Effector CD8-positive, alpha-beta T cell (primary cell): Measurements from ENCODE around the gene CYP4F11.
"Not testable (repeated sequence)": the region's sequence is repeated elsewhere in the genome, so short reads cannot be mapped to it uniquely, and the experiment has no call there.

ENCODE experiments used
- DNase-seq: peaks from one replicate; lab custom pipeline; 2025; lab: John Stamatoyannopoulos, UW

CYP4F11 gene

DNA sequence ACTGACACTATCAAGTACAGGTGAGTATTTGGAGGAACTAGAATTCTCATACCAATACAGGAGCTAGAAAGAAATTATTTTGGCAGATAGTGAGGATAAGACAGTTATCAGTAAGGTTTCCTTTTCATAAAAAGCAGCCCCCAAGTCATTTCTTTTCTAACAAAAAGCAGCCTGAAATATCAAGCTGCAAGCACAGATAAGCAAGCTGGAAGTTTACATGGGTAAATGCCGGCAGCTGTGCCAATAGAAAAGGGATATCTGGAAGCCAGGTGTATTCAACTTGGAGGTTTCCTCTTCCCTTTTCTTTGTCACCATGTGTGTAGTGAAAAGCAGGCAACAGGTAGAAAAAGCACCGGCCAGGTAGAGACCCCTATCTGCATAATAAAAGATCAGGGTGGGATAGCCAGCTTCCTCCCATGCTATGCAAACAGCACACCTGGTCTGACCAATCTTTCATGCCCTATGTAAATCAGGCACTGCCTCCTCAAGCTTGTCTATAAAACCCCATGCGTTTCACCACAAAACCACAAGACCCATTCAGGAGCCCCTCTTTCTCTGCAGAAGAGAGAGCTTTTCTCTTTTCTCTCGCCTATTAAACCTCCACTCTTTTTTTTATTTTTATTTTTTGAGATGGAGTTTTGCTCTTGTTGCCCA is 59.4 kb downstream of the CYP4F11 start:
- DNase-seq, result no peak

DNA sequence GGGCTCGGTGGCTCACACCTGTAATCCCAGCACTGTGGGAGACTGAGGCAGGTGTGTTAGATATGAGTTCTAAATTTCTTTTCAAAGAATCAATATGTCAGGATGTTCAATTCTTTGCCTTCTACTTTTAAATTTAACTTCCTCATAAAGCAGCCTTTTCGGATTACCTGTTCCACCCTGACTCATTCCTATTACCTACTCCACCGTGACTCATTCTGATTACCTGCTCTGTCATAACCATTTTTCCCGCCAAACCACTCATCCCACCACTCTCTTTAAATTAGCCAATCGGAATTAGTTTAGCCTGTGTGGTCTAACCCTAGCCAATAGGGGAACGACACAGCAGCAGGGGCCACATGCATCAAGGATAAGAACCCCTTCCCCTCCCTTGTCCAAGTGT is 60.6 kb downstream of the CYP4F11 start:
- not testable (repeated sequence) for DNase-seq

DNA sequence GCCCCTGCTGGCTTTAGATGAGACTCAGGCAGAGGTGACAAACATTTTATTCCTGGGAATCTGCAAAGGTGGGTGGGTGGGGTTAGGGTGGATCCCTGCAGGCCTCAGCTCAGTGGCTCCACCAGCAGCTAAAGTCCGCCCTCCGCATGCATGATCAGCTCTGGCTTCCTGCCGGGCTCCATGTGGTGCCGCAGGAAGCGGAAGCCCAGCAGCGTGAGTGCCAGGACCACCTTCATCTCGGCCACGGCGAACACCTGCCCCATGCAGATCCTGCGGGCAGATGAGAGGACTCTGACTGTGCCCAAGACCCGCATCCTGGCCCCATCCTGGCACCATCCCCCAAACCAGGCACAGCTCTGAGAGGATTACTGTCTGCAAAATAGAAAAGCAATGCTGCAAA is 62.8 kb downstream of the CYP4F11 start:
- DNase-seq, result no peak

DNA sequence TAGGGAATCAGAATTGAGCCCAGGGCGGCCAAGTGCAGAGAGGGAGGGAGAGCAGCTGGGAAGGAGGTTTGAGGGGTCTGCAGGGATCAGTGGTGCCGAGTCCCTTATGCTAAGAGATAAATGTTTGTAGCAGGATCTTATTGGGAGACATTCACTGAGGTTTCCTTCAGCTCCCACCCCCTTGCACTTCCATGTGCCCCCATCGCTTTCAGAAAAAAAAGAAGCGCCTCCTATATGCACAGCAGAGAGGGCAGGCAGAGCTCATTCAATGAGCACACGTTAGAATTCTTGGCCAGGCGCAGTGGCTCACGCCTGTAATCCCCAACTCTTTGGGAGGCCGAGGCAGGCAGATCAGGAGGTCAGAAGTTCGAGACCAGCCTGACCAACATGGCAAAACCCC is 64.5 kb downstream of the CYP4F11 start:
- DNase-seq, result no peak

DNA sequence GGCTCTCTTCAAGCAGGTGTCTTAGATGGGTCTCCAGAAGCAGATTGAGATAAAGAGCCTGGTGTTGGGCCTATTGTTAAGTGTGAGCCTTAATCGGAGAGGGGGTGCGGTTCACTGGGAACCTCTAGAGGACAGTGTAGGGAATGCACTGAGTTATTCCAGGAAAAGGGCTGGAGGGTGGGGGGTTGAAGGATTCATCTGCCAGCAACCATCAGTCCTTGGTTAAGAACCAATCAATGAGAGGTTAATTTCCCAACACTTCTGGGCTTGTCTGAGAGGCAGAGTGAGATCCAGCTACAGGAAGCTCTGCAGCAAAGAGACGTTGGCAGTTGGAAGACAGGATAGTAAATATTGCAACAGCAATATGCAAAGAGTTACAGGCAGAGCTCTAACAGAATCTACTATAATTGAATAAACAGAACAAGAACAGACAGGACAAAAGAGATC is 65.2 kb downstream of the CYP4F11 start:
- no peak for DNase-seq

DNA sequence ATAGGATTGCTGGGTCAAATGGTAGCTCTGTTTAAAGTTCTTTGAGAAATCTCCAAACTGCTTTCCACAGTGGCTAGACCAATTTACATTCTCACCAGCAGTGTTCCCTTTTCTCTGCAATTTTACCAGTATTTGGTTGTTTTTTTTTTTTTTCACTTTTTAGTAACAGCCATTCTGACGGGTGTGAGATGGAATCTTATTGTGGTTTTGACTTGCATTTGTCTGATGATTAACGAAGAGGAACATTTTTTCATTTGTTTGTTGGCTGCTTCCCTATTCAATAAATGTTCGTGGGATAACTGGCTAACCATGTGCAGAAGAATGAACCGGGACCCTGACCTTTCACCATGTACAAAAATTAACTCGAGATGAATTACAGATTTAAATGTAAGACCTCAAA is 67.7 kb downstream of the CYP4F11 start:
- no peak for DNase-seq

DNA sequence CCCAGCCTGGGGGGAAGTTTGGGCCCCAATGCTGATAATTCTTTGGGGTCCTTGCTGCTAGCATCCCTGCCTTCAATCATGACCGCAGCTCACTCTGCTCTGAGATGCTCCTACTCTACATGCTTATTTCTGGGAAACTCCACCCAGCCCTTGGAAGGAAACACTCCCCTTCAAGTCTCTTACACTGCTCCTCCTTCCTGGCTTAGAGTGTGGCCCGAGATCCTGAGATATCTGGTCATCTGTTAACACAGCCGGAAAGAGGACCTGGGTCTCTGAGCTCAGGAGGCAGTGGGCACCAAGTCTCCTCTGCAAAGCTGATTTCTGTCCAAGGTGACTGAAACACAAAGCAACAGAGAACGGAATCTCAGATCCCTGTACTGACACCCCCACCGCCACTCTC is 69.5 kb downstream of the CYP4F11 start:
- DNase-seq, result no peak

DNA sequence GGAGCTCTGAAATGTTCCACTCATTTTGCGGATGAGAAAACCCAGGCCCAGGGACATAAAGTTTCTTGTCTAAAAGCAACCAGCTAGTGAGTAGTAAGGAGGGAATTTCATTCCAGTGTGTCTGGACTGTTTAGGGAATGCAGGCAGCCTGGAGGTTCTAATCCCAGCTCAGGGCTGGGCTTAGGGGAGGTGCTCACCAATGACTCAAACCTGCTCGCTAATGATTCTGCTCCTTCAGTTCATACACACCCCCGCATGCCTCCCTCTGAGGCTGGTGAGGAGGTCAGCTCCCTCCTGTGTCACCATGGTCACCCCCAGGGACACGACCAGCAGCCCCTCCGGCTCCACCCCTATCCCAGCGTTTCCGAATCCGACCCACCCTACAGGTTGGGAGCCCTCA is 71.1 kb downstream of the CYP4F11 start:
- no peak for DNase-seq

DNA sequence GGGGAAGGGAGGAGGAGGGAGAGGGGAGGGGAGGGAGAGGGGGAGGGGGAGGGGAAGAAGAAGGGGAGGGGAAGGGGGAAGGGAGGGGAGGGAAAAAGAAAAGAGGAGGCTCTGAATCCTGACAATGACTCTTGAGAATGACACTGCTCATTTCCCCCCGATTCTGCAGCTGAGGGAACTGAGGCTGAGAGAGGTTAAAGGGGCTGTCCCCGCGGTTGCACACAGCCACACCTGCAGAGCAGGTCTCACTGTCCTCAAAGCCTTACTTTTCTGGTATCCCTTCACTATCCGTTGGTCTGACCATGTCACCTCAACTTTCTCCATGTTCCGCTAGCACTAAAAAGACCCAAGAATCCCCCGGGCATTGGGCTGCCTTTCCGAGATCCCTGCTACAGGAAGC is 71.9 kb downstream of the CYP4F11 start:
- DNase-seq, result no peak
